Iris pigment epithelial cell (primary cell): ENCODE results near the gene SNAPC1.

Experiments
- DNase-seq: peaks from one replicate; pipeline ENCODE4 v3.0.0-alpha.2; 2011; ENCODE audit warnings: low read depth

Gene SNAPC1

GRCh38 chr14:61811882-61812346 is 49.7 kb downstream of the SNAPC1 start:
- DNase-seq = no peak

- DNase-seq = no peak
Measured at GRCh38 chr14:61812347-61813095, 50.3 kb downstream of the SNAPC1 start, which contains the start of gene SYT16. TSS of gene SYT16 (plus strand) at chr14:61812703.

DNA sequence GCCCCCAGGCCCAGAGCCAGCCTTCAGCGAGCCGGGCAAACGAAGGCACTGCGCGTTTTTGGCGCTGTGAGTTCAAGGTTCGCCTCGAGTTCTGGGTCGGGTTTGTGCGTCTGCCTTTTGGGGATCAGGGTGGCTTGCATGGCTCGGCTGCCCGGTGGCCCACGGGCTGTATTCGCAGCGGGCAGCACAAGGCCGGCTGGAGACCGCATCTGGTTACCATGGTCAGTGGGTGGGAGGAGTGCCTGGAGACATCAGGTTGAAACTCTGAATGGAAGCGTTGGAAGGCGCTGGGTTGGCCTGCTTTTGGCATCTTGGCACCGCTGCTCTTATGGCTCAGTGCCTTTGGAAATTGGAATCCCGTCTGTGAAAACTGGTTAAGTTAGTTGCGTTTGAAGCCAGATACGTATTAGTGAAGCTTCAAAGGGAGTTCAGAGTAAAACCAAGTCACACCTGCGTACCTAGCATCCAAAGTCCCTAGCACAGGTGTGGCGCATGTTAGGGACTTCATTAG is 50.9 kb downstream of the SNAPC1 start:
- no peak for DNase-seq

DNA sequence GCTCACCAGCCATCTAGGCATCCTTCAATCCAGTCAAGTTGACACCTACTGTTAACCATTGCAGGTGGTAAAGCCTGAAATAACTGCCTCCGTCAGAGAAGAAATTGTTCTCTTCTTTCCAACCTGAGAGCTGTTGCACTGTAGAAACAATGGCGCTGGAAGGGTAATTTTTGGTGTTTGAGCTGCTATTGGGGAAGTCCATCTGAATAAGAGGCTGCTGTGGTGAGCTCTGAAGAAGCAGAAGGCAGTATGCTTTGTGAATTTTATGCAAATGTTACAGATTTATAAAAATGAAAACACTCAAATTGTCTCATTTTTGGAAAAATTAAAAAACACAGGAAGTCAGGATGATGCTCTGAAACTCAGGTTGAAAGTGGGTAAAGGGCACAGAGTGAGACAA is 60.2 kb downstream of the SNAPC1 start:
- no peak for DNase-seq

GRCh38 chr14:61832783-61833182 is 70.6 kb downstream of the SNAPC1 start:
- DNase-seq = no peak

GRCh38 chr14:61836184-61836583 is 74.0 kb downstream of the SNAPC1 start:
- DNase-seq = no peak

- no peak for DNase-seq
Measured at GRCh38 chr14:61836807-61837206, 74.6 kb downstream of the SNAPC1 start.

GRCh38 chr14:61837336-61838229 is 75.4 kb downstream of the SNAPC1 start:
- peak; percentile 79 for DNase-seq

DNA sequence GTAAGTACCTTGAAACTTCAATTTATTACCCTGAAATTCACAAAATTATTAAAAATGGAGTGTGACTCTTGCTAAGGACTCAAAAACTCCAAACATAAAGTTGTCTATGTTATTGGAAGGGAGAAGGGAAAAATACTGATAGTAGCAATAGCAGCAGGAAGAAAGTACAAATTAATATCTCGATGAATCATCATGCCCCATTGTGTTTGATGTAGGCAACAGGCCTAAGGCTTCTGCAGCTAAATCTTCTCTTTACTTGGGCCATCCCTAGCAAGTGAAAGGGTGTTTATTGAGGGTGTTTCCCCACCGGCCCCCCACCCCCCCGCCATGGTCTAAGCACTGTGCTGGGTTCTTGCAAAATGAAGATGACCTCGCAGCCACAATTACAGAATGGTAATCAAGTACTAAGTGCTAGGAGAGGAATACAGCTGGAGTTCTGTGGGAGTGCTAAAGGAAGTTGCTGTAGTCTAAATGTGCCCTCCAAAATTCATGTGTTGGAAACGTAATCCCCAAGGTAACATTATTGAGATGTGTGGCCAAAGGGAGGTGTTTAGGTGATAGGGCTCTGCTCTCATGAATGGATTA is 76.5 kb downstream of the SNAPC1 start:
- DNase-seq = peak; percentile 8

GRCh38 chr14:61839507-61839906 is 77.3 kb downstream of the SNAPC1 start:
- DNase-seq = peak; percentile 27

DNA sequence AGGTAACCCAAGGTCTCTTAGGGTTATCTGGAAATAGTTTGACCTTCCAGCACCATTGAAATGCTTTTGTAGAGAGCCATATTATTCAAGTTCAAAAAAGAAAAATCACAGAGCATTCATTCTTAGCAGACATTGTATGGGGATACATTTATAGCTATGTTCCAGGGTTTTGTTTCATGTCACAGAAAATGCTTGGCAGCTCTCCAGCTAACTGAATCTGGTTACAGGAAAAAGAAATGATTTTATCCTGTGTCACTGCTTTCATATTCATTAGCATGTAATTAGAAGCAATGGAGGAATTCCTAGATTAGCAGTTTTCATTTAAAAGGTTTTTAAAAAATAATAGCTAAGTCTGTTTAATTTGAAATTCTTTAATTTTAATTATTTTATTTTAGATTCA is 78.9 kb downstream of the SNAPC1 start:
- peak; percentile 20 for DNase-seq
